Measurements from ENCODE around the gene IFT88.

IFT88 gene

GRCh38 chr13:20534038-20534608, 32.8 kb upstream of the IFT88 start:
- Histone ChIP-seq H3K27ac (ENCODE audit: low read depth, low read length) (no peak overlapping the region), H2AFZ (ENCODE audit: low read length, unreplicated experiment) (no peak overlapping the region), H3K79me2 (ENCODE audit: control insufficient read depth, insufficient read depth, low read length, unreplicated experiment) (no peaks in the 10 kb centered on the region), H3K4me1 (ENCODE audit: control insufficient read depth, insufficient read depth, low read length, unreplicated experiment) (no peaks in the 10 kb centered on the region), H3K4me3 (ENCODE audit: low read depth, low read length) (no peak overlapping the region), H3K27me3 (ENCODE audit: insufficient read depth, low read length) (no peaks in the 10 kb centered on the region), H3K36me3 (ENCODE audit: insufficient read depth, low read length) (no peaks in the 10 kb centered on the region)

- no peak overlapping the region for H2AFZ ChIP-seq (ENCODE audit: low read length, unreplicated experiment)
- H3K4me1 ChIP-seq (ENCODE audit: control insufficient read depth, insufficient read depth, low read length, unreplicated experiment): no peaks in the 10 kb centered on the region
- no peaks in the 10 kb centered on the region for H3K27me3 ChIP-seq (ENCODE audit: insufficient read depth, low read length)
- no peaks in the 10 kb centered on the region for H3K36me3 ChIP-seq (ENCODE audit: insufficient read depth, low read length)
- no peaks in the 10 kb centered on the region for H3K79me2 ChIP-seq (ENCODE audit: control insufficient read depth, insufficient read depth, low read length, unreplicated experiment)
- no peak overlapping the region for H3K27ac ChIP-seq (ENCODE audit: low read depth, low read length)
- no peak overlapping the region for H3K4me3 ChIP-seq (ENCODE audit: low read depth, low read length)
These were observed 30.0 kb upstream of the IFT88 start for GRCh38 chr13:20536992-20537391.

- Histone ChIP-seq H3K27ac (ENCODE audit: low read depth, low read length) (no peak overlapping the region), H3K27me3 (ENCODE audit: insufficient read depth, low read length) (no peaks in the 10 kb centered on the region), H2AFZ (ENCODE audit: low read length, unreplicated experiment) (no peak overlapping the region), H3K36me3 (ENCODE audit: insufficient read depth, low read length) (no peaks in the 10 kb centered on the region), H3K4me3 (ENCODE audit: low read depth, low read length) (no peak overlapping the region), H3K79me2 (ENCODE audit: control insufficient read depth, insufficient read depth, low read length, unreplicated experiment) (no peaks in the 10 kb centered on the region), H3K4me1 (ENCODE audit: control insufficient read depth, insufficient read depth, low read length, unreplicated experiment) (no peaks in the 10 kb centered on the region)
These were observed 22.6 kb upstream of the IFT88 start for GRCh38 chr13:20544201-20544923.

- no peak overlapping the region for H2AFZ ChIP-seq (ENCODE audit: low read length, unreplicated experiment)
- H3K79me2 ChIP-seq (ENCODE audit: control insufficient read depth, insufficient read depth, low read length, unreplicated experiment): no peaks in the 10 kb centered on the region
- H3K36me3 ChIP-seq (ENCODE audit: insufficient read depth, low read length): no peaks in the 10 kb centered on the region
- no peaks in the 10 kb centered on the region for H3K27me3 ChIP-seq (ENCODE audit: insufficient read depth, low read length)
- H3K27ac ChIP-seq (ENCODE audit: low read depth, low read length): no peak overlapping the region
- H3K4me1 ChIP-seq (ENCODE audit: control insufficient read depth, insufficient read depth, low read length, unreplicated experiment): no peaks in the 10 kb centered on the region
- H3K4me3 ChIP-seq (ENCODE audit: low read depth, low read length): no peak overlapping the region
These were observed 20.4 kb upstream of the IFT88 start for GRCh38 chr13:20546556-20546955.

GRCh38 chr13:20547479-20547908, 19.5 kb upstream of the IFT88 start:
- H3K4me1 ChIP-seq (ENCODE audit: control insufficient read depth, insufficient read depth, low read length, unreplicated experiment): no peaks in the 10 kb centered on the region
- no peak overlapping the region for H3K4me3 ChIP-seq (ENCODE audit: low read depth, low read length)
- H2AFZ ChIP-seq (ENCODE audit: low read length, unreplicated experiment): no peak overlapping the region
- H3K36me3 ChIP-seq (ENCODE audit: insufficient read depth, low read length): no peaks in the 10 kb centered on the region
- no peak overlapping the region for H3K27ac ChIP-seq (ENCODE audit: low read depth, low read length)
- H3K79me2 ChIP-seq (ENCODE audit: control insufficient read depth, insufficient read depth, low read length, unreplicated experiment): no peaks in the 10 kb centered on the region
- H3K27me3 ChIP-seq (ENCODE audit: insufficient read depth, low read length): no peaks in the 10 kb centered on the region

GRCh38 chr13:20550799-20551198, 16.2 kb upstream of the IFT88 start:
- Histone ChIP-seq H3K79me2 (ENCODE audit: control insufficient read depth, insufficient read depth, low read length, unreplicated experiment) (no peaks in the 10 kb centered on the region), H3K4me3 (ENCODE audit: low read depth, low read length) (no peak overlapping the region), H3K27ac (ENCODE audit: low read depth, low read length) (no peak overlapping the region), H3K4me1 (ENCODE audit: control insufficient read depth, insufficient read depth, low read length, unreplicated experiment) (no peaks in the 10 kb centered on the region), H2AFZ (ENCODE audit: low read length, unreplicated experiment) (no peak overlapping the region), H3K27me3 (ENCODE audit: insufficient read depth, low read length) (no peaks in the 10 kb centered on the region), H3K36me3 (ENCODE audit: insufficient read depth, low read length) (no peaks in the 10 kb centered on the region)

GRCh38 chr13:20553311-20553710, 13.6 kb upstream of the IFT88 start:
- H3K4me3 ChIP-seq (ENCODE audit: low read depth, low read length): no peak overlapping the region
- H3K27me3 ChIP-seq (ENCODE audit: insufficient read depth, low read length): no peaks in the 10 kb centered on the region
- H3K4me1 ChIP-seq (ENCODE audit: control insufficient read depth, insufficient read depth, low read length, unreplicated experiment): no peaks in the 10 kb centered on the region
- H3K79me2 ChIP-seq (ENCODE audit: control insufficient read depth, insufficient read depth, low read length, unreplicated experiment): no peaks in the 10 kb centered on the region
- H3K36me3 ChIP-seq (ENCODE audit: insufficient read depth, low read length): no peaks in the 10 kb centered on the region
- no peak overlapping the region for H3K27ac ChIP-seq (ENCODE audit: low read depth, low read length)
- H2AFZ ChIP-seq (ENCODE audit: low read length, unreplicated experiment): no peak overlapping the region

GRCh38 chr13:20558982-20559381, 8.0 kb upstream of the IFT88 start:
- no peak overlapping the region for H3K4me3 ChIP-seq (ENCODE audit: low read depth, low read length)
- H3K36me3 ChIP-seq (ENCODE audit: insufficient read depth, low read length): no peaks in the 10 kb centered on the region
- no peak overlapping the region for H3K27ac ChIP-seq (ENCODE audit: low read depth, low read length)
- no peak overlapping the region for H2AFZ ChIP-seq (ENCODE audit: low read length, unreplicated experiment)
- H3K27me3 ChIP-seq (ENCODE audit: insufficient read depth, low read length): no peaks in the 10 kb centered on the region
- H3K79me2 ChIP-seq (ENCODE audit: control insufficient read depth, insufficient read depth, low read length, unreplicated experiment): no peaks in the 10 kb centered on the region
- H3K4me1 ChIP-seq (ENCODE audit: control insufficient read depth, insufficient read depth, low read length, unreplicated experiment): no peaks in the 10 kb centered on the region

GRCh38 chr13:20559659-20560356, 7.1 kb upstream of the IFT88 start:
- Histone ChIP-seq H3K27ac (ENCODE audit: low read depth, low read length) (no peak overlapping the region), H3K36me3 (ENCODE audit: insufficient read depth, low read length) (no peaks in the 10 kb centered on the region), H3K79me2 (ENCODE audit: control insufficient read depth, insufficient read depth, low read length, unreplicated experiment) (no peaks in the 10 kb centered on the region), H3K27me3 (ENCODE audit: insufficient read depth, low read length) (no peaks in the 10 kb centered on the region), H3K4me3 (ENCODE audit: low read depth, low read length) (no peak overlapping the region), H2AFZ (ENCODE audit: low read length, unreplicated experiment) (no peak overlapping the region), H3K4me1 (ENCODE audit: control insufficient read depth, insufficient read depth, low read length, unreplicated experiment) (no peaks in the 10 kb centered on the region)

- Histone ChIP-seq H3K27me3 (ENCODE audit: insufficient read depth, low read length) (no peaks in the 10 kb centered on the region), H3K4me1 (ENCODE audit: control insufficient read depth, insufficient read depth, low read length, unreplicated experiment) (no peaks in the 10 kb centered on the region), H3K27ac (ENCODE audit: low read depth, low read length) (no peak overlapping the region), H2AFZ (ENCODE audit: low read length, unreplicated experiment) (no peak overlapping the region), H3K36me3 (ENCODE audit: insufficient read depth, low read length) (no peaks in the 10 kb centered on the region), H3K4me3 (ENCODE audit: low read depth, low read length) (no peak overlapping the region), H3K79me2 (ENCODE audit: control insufficient read depth, insufficient read depth, low read length, unreplicated experiment) (no peaks in the 10 kb centered on the region)
These were observed 5.2 kb upstream of the IFT88 start for GRCh38 chr13:20561741-20562140.
